ENCODE data around the gene APOBEC3C.
"Not testable (repeated sequence)": the region's sequence is repeated elsewhere in the genome, so short reads cannot be mapped to it uniquely, and the experiment has no call there.

Gene APOBEC3C

GRCh38 chr22:38984224-38984623, 29.8 kb upstream of the APOBEC3C start:
- DNase-seq: no peak

- DNase-seq: peak; percentile 57
Observed at GRCh38 chr22:38984784-38985757, 29.0 kb upstream of the APOBEC3C start.

GRCh38 chr22:38986629-38987028, 27.4 kb upstream of the APOBEC3C start:
- no peak for DNase-seq

GRCh38 chr22:38987171-38987895, 26.7 kb upstream of the APOBEC3C start:
- no peak for DNase-seq

DNA sequence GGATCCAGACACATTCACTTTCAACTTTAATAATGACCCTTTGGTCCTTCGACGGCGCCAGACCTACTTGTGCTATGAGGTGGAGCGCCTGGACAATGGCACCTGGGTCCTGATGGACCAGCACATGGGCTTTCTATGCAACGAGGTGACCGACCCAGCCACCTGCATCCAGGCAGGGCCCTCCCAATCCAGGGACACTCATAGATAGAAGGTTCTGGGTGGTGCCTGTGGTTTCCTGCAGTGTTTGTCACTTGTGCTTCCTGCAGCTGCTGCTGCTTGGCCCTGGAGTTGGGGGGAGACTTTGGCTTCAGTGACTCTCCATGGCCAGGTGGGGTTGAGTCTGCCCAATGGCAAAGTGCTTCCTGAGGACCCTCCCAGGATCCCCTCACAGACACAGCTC, 24.6 kb upstream of the APOBEC3C start:
- no peak for DNase-seq

- DNase-seq: peak; percentile 55
Observed at GRCh38 chr22:38992871-38993371, 21.1 kb upstream of the APOBEC3C start.

DNA sequence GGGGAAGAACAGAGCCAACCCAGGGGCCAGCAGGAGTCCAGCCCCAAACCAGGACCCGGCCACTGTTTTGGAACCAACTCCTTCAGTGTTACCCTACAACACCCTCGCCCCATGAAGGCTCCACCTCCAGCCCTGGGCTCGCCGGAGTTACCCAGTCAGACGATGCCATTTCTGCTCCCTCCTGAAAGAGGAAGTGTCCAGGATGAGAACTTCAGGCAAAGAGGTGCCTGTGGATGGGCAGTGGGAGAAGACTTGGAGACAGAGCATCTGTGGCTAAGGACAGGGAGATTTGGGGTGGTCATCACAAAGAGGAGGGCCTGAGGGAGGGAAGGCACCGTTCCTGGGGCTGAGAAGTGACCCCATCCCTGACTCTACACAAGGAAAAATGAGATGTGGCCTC, 18.0 kb upstream of the APOBEC3C start:
- DNase-seq: no peak

DNA sequence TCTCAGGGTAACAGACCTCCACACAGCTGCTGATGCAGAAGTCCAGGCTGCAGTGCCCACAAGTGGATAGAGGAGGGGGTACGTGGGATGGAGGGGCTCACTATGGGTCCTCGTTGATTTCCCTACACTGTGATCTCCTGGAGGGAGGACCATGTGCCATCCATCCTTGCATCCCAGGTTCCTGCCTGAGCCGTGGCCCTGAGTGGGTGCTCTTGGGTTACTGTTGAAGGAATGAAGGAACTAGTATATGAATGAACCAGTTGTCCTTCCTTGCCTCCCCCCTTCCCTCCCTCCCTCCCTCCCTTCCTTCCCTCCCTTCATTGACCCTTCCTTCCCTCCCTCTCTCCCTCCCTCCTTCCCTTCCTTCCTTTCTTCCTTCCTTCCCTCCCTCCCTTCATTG, 16.5 kb upstream of the APOBEC3C start:
- DNase-seq: no peak

- no peak for DNase-seq
Observed at GRCh38 chr22:39003165-39003638, 10.9 kb upstream of the APOBEC3C start.

- DNase-seq: no peak
Observed at GRCh38 chr22:39007177-39007576, 6.9 kb upstream of the APOBEC3C start.

- DNase-seq: not testable (repeated sequence)
Observed at GRCh38 chr22:39008271-39008850, 5.7 kb upstream of the APOBEC3C start.

DNA sequence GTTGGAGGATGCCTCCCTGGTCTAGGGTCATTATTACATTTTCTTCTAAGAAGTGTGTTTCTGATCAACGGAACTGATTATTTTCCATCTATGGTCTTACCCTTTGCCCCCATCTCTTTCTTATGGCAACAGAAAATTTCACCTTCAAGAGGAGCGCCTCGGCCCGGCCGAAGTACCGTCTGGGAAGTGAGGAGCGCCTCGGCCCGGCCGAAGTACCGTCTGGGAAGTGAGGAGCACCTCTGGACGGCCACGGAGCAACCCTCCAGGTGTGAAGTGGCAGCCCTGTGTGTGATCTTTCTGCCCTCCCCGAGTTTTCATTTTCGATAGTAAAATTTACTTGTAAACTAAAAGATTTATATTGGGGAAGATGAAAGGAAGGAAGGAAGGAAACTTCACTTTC, 3.1 kb upstream of the APOBEC3C start:
- DNase-seq: no peak

DNA sequence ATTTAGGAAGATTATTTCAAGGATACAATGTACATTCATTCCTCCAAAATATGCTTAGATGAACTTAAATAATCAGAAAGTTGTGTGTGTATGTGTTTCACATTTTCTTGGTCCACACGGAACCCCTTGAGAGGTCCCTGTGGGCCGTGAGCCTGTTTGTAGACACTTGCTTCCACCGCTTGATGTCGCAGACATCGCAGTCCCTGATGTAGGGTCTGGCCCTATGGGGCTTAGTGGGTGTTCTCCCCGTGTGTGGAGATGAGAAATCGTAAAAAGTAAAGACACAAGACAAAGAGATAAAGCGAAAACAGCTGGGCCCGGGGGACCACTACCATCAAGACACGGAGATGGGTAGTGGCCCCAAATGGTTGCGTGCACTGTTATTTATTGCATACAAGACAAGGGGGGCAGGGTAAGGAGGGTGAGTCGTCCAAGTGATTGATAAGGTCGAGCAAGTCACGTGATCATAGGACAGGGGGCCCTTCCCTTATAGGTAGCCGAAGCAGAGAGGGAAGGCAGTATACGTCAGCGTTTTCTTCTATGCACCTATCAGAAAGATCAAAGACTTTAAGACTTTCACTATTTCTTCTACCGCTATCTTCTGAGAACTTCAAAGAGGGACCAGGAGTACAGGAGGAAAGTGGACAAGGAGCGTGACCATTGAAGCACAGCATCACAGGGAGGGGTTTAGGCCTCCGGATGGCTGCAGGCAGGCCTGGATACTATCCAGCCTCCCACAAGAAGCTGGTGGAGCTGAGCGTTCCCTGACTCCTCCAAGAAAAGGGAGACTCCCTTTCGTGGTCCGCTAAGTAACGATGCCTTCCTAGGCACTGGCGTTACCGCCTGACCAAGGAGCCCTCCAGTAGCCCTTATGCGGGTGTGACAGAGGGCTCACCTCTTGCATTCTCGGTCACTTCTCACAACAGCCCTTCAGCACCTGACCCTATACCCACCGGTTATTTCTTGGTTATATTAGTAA, 1.2 kb upstream of the APOBEC3C start:
- DNase-seq: no peak

DNA sequence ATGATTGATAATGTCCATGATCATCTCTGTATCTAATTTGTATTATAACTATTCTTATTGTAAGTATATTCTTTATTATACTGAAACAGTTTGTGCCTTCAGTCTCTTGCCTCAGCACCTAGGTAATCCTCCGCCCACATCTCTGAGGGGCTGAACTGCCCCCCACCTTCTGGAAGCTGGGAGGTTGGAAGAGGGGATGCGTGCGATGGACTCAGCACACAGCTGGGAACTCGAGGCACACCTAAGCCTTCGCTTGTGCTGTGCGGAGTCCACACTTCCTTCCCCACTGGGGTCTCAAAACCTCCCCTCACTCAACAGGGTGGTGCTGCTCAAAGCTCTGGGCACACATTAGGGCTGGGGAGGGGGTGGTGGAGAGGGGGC, 506 bp upstream of the APOBEC3C start:
- not testable (repeated sequence) for DNase-seq

GRCh38 chr22:39014723-39015121, 665 bp downstream of the APOBEC3C start:
- DNase-seq: not testable (repeated sequence)

DNA sequence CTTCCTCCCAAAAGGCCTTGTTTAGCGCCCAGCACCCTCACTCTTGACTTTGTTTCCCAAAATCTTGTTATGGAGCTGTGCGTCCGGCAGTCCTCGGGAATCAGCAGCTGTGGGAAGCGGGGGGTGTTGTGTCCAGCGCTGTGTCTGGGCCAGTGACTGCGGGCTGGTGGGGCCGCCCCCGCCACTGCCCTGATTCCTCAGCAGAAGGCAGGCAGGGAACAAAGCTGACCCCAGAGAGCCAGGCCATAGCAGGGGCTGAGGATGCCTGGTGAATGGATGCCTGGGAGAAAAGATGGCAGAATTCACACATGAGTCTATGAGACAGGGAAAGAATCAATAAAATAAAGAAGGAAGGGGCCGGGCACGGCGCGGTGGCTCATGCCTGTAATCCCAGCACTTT, 2.5 kb downstream of the APOBEC3C start:
- DNase-seq: no peak

- no peak for DNase-seq
Observed at GRCh38 chr22:39017596-39018365, 3.7 kb downstream of the APOBEC3C start.

- not testable (repeated sequence) for DNase-seq
Observed at GRCh38 chr22:39020021-39020651, 6.1 kb downstream of the APOBEC3C start.

DNA sequence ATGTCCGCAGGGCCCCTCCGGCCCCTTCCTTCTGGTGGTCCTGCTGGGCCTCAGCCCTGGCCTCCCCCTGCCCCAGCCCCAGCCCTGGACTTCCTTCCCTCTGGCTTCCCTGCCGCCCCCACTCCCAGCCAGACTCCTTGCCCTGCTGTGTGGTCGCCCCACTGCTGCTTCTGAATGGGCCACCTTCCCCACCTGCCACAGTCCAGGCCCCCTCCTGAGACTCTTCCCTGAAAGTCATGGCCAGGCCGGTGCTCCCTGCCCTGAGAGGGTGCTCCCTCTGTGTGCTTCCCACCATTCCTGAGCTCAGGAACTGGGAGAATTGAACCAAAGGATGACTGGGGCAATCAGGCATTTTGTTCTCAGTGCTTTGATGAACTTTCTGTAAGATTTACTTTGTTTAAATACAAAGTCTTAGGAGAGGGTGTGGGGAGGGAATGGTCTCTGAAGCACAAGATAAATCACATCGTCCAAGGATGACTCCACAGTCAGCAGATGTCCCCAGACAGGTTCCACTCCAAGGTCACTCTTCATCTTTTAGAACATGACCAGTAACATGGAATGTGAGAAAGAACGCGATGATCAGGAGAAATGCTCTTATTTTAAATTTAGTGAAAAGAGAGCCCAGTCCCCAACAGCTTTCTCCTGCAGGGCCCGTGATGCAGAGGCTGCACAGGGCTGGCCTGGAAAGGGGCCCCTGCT, 7.6 kb downstream of the APOBEC3C start:
- DNase-seq: no peak

Data from NCI-H510A (cell line).